HL-60 (cell line): ENCODE measurements around the gene LMTK2.
A peak's percentile ranks its signal among the peaks of the same experiment; 100 is the strongest.

ENCODE experiments used
- CTCF ChIP-seq: IDR thresholded peaks from one replicate; pipeline ENCODE4 v1.5.1; 2011; ENCODE audit warnings: low read length, control low read depth, inconsistent platforms; ENCODE audit not compliant: insufficient read depth
- GABPA ChIP-seq: IDR thresholded peaks from 2 replicates; pipeline ENCODE4 v1.6.1; 2012; ENCODE audit warnings: low read depth
- POLR2AphosphoS5 ChIP-seq: IDR thresholded peaks from 2 replicates; pipeline ENCODE4 v1.6.1; 2012; ENCODE audit warnings: low read depth
- SPI1 ChIP-seq: IDR thresholded peaks from 2 replicates; pipeline ENCODE4 v1.6.1; 2012; ENCODE audit warnings: low read depth, mild to moderate bottlenecking, borderline replicate concordance
- TF ChIP-seq, protein P1 (sequence below): IDR thresholded peaks from 2 replicates; pipeline ENCODE4 v1.6.1; 2012; ENCODE audit warnings: low read depth; ENCODE audit not compliant: insufficient replicate concordance

DNA sequence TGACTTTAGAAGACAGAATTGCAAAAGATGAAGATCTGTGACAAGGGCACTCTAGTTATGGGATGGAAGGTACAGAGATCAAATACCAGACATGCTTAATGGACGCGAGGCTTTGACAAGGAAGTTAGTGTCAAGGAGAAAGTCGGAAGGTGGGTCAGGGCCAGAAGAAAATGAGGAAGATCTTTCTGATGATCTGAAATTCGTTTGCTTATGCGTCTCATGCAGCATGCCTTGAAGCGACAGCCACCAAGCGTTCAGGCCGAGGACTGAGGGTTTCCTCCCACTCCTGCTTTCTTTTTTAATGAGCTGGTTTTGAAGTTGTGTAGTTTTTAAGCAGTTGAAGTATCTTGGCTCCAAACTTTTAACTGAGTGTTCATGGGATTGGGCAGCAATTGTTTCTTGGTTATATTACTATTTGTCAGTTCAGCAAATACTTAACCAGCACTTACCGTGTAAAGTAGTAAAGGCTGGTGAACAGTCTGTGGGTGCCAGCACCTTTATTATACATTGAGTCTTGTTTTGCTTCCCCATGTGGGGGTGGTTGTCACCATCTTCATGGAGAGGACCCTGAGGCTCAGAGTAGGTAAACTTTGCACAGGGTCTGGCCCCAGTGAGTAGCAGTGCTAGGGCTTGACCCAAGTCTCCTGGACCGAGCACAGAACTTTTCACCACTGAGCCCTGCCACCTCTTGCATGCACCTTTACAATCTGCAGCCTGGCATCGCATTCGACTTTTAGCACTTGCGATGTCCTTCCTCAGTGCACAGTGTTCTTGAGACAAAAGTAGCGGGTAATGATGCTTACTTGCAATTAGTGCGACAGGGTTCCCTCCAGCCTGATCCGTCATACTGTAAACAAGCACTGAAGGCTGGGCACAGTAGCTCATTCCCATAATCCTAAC, 90.3 kb downstream of the LMTK2 start:
- TF ChIP-seq CTCF (peak; percentile 19), SPI1 (no peak; the same call in 1 of the 2 replicates), POLR2AphosphoS5 (no peak; the same call in 1 of the 2 replicates), GABPA (no peak)
- TF ChIP-seq, protein P1, sequence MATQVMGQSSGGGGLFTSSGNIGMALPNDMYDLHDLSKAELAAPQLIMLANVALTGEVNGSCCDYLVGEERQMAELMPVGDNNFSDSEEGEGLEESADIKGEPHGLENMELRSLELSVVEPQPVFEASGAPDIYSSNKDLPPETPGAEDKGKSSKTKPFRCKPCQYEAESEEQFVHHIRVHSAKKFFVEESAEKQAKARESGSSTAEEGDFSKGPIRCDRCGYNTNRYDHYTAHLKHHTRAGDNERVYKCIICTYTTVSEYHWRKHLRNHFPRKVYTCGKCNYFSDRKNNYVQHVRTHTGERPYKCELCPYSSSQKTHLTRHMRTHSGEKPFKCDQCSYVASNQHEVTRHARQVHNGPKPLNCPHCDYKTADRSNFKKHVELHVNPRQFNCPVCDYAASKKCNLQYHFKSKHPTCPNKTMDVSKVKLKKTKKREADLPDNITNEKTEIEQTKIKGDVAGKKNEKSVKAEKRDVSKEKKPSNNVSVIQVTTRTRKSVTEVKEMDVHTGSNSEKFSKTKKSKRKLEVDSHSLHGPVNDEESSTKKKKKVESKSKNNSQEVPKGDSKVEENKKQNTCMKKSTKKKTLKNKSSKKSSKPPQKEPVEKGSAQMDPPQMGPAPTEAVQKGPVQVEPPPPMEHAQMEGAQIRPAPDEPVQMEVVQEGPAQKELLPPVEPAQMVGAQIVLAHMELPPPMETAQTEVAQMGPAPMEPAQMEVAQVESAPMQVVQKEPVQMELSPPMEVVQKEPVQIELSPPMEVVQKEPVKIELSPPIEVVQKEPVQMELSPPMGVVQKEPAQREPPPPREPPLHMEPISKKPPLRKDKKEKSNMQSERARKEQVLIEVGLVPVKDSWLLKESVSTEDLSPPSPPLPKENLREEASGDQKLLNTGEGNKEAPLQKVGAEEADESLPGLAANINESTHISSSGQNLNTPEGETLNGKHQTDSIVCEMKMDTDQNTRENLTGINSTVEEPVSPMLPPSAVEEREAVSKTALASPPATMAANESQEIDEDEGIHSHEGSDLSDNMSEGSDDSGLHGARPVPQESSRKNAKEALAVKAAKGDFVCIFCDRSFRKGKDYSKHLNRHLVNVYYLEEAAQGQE = no peak
